Activated effector memory CD4-positive, alpha-beta T cell treated with anti-CD3 and anti-CD28 coated beads, Interleukin-2, amount 50 U/mL, for 16 hours (primary cell): ENCODE data around the gene PAN3.
A peak's percentile ranks its signal among the peaks of the same experiment; 100 is the strongest.

Experiments
- DNase-seq: peaks from one replicate; pipeline ENCODE4 v3.0.0-alpha.2; 2020

Gene PAN3

DNA sequence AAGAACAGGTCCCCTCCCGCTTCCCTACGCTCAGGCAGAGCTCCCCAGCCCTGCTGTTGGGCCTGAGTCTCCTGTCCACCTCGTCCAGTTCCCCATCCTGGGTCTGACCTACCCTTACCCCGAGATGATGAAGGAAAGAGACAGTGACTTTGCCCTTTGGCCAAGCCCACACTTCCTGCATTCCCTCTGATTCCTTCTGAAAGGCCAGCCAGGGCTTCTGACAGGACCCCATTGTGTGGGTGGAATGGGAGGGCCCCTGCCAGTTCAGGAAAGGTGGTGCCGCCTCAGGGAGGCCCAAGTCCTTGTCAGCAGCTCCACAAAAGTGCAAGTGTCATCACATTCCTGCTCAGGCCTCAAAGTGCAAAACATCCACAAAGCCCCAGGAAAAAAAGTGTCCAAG is 177.8 kb downstream of the PAN3 start:
- no peak for DNase-seq

DNA sequence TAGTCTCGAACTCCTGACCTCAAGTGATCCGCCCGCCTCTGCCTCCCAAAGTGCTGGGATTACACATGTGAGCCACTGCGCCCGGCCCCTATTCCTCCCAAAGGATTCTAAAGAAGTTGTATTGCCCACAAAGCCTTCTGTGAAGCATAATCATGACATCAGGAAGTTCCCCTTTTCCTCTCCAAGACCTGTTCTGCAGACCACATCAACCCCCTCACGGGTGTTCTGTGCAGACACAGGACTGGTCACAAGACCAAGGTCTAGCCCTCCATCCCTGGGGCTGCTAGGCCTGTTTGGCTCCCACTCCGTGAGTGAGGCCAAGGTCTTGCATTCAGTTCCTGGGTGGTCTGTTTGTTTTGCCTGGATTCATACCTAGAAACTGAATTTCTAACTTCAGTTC is 178.5 kb downstream of the PAN3 start:
- no peak for DNase-seq

- no peak for DNase-seq
Measured at GRCh38 chr13:28318496-28318895, 180.2 kb downstream of the PAN3 start.

GRCh38 chr13:28319528-28319927 is 181.2 kb downstream of the PAN3 start:
- no peak for DNase-seq

GRCh38 chr13:28320209-28320608 is 181.9 kb downstream of the PAN3 start:
- no peak for DNase-seq

DNA sequence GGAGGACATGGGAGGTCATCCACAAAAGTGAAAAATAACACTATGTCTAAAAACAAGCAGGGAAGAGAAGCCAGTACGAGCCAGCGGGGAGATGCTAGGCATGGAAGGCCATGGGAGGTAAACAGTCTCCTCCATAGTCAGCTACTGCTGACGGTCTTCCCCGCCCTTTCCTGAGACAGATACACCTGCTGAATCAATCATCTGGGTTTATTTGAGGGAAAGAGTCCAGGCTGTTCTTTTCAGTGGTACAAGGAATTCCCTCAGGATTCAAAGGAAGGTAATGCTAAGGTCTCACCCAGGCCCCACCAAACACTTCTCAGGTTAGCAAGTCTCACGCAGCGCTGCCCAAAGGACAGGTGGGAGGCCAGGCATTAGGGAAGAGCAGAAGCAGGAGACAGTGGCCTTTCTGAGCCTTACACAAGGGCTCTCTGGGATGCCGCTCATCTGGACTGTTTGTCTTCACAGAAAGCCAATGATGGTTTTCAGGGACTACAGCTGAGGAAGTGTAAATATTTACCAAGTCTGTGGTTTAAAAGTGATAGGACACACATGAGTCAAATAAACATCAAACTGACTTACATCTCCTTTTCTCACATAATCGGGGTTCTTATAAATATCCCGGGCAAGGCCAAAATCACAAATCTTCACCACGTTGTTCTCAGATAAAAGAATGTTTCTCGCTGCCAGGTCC is 182.7 kb downstream of the PAN3 start:
- no peak for DNase-seq

- DNase-seq, result no peak
Measured at GRCh38 chr13:28321756-28322155, 183.4 kb downstream of the PAN3 start.

GRCh38 chr13:28322256-28322905 is 184.0 kb downstream of the PAN3 start:
- DNase-seq, result no peak

DNA sequence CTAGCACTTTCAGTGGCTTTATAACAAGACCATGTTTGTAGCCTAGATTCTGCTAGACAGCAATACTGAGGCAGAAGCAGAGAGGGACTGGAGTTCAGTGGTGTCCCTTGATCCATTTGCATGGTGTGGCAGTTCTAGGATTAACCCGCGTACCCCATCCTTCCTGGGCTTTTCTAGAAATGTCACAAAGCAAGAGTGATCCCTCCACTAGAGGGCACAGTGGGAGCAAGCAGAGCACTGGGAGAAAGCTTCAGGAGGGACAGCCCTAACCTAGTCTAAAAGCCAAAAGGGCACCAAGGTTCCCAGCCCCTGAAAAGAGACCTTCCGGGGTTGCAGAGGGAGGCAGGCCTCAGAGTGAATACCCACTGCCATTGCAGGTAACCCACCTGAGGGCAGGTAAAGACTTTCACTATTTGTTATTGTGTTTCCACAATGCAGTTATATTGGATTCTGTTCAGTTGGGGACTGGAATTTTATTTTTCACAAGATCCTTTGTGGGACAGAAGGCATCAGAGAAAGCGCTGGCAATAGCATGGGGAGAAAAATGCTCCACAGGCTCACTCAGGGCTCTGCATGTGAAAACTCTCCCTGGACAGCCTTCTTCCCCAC is 185.9 kb downstream of the PAN3 start:
- DNase-seq, result peak; percentile 72

- DNase-seq, result no peak
Measured at GRCh38 chr13:28325022-28325421, 186.7 kb downstream of the PAN3 start.

DNA sequence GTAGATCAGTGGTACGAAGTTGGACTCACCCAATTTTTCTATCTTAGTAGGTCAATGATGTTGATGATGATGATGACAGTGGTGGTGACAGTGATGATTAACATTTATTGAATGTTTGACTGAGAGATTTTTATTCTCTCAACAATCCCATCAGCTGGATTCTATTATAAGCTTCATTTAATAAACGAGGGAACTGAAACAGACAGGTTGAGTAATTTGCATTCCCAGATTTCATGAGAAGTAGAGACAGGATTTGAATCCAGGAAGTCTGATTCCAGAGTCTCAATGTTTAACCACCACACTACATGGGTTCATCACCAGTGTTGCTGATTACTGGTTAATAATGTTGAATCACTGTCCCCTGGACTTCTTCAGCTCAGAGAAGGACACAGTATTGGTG is 187.7 kb downstream of the PAN3 start:
- no peak for DNase-seq

GRCh38 chr13:28327373-28328270 is 189.3 kb downstream of the PAN3 start:
- no peak for DNase-seq

DNA sequence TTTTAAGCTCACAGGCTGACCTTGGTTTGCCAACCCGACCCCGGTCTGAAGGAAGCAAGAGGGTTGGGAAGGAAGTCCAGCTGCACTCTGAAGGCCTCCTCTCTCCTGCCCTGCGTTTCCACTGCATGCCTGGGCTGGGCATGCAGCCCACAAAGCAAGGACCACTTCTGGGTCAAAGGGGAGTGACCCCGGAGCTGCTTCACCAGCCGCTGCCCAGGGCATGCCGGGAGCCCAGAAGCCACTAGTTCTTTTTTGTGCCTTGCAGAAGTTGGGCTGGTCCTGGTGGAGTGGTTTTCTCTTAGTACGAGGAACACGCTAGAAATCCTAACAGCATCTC is 189.9 kb downstream of the PAN3 start:
- no peak for DNase-seq

DNA sequence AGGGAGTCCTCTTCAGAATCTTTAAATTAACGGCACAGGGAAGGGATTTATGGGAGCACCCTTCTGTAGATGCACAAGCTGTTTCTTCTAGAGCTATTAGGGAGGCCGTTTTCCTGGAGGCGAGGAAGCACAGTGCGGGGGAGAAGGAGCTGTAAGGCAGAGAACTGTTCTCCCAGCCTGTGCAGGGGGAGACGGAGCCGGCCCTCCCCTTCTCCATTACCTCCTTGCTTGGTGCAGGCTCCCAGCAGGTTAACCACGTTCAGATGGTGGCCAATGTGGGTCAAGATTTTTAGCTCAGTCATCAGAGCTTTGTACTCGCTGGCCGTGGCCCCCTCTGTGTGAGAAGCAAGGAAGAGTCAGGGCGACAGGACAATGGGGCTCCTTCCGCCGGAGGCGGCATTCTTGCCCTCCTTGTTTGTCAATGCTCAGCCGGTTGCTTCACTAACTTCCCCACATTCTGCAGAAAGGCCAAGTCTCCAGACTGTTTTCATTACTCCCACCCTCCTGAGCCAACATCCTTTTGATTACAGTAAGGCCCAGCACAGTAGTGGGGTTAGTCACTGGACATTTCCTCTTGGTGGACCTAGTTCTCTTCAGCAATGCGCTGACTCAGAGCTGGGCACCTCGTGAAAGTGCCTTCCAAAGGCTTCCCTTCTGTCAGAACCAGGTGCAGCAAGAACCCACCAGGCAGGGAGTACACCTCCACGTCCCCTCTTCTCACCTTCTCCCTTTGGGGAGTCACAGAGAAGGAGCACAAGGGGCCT is 191.2 kb downstream of the PAN3 start:
- DNase-seq, result no peak

- no peak for DNase-seq
Measured at GRCh38 chr13:28333204-28333881, 195.0 kb downstream of the PAN3 start.

GRCh38 chr13:28336193-28336657 is 197.9 kb downstream of the PAN3 start:
- no peak for DNase-seq

DNA sequence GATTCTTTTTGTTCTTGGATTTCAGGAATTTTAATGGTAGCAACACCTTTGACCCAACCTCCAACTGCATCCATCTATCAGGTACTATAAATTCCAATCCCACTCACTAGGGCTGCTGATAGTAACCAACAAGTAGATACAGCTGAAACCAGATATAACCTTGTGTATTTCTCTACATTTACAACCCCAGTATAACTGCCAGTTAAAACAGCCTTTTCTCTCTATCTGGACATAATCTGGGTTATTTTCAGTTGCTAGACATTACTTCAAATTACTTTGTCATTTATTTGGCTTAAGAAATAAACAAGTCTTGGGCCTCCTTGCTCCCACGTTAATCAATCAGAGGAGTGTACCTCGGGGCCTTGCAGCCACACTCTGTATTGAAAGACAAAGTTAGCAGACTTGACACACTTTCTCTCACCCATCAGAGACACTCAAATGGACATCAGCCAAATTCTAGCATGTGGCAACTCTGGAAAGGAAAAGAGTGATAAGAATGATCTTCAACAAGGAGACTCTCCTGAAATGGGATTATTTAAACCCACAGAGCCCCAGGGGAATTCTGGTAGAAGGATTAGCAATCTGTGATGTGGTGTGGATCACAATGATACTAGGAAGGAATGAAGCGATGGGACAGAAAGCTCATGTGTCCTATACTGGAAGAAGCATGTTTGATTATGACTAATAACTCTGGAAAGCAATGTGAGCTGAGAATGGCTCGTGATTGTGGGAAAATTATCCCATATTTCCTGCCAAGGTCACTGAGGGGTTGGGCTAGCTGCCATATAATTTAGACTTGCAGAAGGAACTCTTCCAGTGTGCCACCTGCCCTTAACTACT is 199.0 kb downstream of the PAN3 start:
- no peak for DNase-seq

DNA sequence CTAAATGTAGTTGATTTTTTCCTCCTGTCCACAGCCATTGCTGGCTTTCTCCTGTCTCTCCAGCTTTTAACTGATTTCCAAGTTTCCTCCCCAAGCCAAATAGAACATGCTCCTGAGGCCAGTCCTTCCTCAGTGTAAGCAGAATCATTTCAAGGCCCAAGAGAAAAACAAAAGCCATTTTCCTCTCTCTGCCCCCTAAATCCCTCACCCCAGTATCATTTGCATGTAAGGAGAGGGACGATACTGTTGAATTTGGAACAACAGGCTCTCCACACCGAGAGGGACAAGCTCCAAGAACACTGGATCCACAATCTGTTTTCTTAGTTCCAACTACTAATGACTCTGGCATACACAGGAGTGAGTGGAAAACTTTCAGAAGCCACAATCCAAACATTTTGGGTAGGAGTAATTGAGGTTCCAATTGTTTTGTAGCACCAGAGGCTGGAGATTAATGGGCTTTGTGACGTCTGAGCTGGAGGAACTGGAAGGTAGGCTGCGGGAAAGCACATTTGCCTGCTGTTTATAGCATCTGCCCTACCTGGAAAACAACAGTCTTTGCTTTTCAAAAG is 199.7 kb downstream of the PAN3 start:
- no peak for DNase-seq

- DNase-seq, result no peak
Measured at GRCh38 chr13:28338742-28339141, 200.4 kb downstream of the PAN3 start.

DNA sequence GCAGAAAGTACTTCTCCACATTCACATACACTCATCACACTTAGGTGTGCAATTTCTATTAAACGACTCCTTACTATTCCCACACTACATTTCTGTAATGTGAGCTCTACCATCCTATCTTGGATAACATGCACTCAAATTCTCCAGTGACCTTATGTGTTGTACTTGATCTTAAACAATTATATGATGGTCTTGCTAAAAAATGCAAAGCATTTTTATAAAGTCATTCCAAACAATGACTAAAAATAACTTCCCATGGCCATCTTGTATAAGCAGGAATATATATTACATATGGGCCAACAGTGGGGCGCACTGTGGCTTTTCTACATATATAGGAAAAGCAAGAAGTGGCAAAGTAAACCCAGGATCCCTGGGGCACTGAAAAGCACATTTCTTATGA is 201.1 kb downstream of the PAN3 start:
- no peak for DNase-seq
